HepG2 (cell line): ENCODE data around the gene SEC14L5. TPM values are rescaled to one million over a fixed set of nuclear protein-coding genes. Genes with fewer than 3 reads are reported as not detected.

Experiments
- CERS6 ChIP-seq: sonication (generic); formaldehyde crosslinking; IDR thresholded peaks from 2 replicates; pipeline ENCODE4 v1.5.0; 2020; ENCODE audit warnings: missing genetic modification reagents
- FOXK2 ChIP-seq: fragments of 450-650 bp; IDR thresholded peaks from 2 replicates; pipeline ENCODE4 v1.6.1; 2016
- MYPOP ChIP-seq: sonication (generic); formaldehyde crosslinking; IDR thresholded peaks from 2 replicates; pipeline ENCODE4 v1.8.1; 2023; ENCODE audit warnings: mild to moderate bottlenecking, moderate library complexity, missing genetic modification reagents
- NFIC ChIP-seq: IDR thresholded peaks from 2 replicates; pipeline ENCODE4 v1.6.1; 2012; ENCODE audit warnings: mild to moderate bottlenecking, low read length, inconsistent platforms
- NKX3-1 ChIP-seq: sonication (generic); formaldehyde crosslinking; IDR thresholded peaks from 2 replicates; pipeline ENCODE4 v1.5.0; 2020; ENCODE audit warnings: missing genetic modification reagents
- RBAK ChIP-seq: sonication (generic); formaldehyde crosslinking; IDR thresholded peaks from 2 replicates; pipeline ENCODE4 v1.5.1; 2020; ENCODE audit warnings: mild to moderate bottlenecking, missing genetic modification reagents
- RFX5 ChIP-seq: IDR thresholded peaks from 2 replicates; pipeline ENCODE4 v1.6.1; 2011; ENCODE audit warnings: low read depth, low read length, improper control_type of control experiment
- TEAD3 ChIP-seq: optimal IDR thresholded peaks from 2 replicates; pipeline ENCODE3; 2016; ENCODE audit warnings: borderline replicate concordance
- TSC22D2 ChIP-seq: sonication (generic); formaldehyde crosslinking; IDR thresholded peaks from 2 replicates; pipeline ENCODE4 v1.5.1; 2020; ENCODE audit warnings: missing genetic modification reagents, mild to moderate bottlenecking, borderline replicate concordance
- ZC3H4 ChIP-seq: sonication (generic); formaldehyde crosslinking; IDR thresholded peaks from 2 replicates; pipeline ENCODE4 v1.4.0; 2020; ENCODE audit warnings: missing genetic modification reagents, borderline replicate concordance
- ZNF672 ChIP-seq: sonication (generic); formaldehyde crosslinking; IDR thresholded peaks from 2 replicates; pipeline ENCODE4 v1.8.1; 2022; ENCODE audit warnings: missing genetic modification reagents
- ZNF772 ChIP-seq: sonication (generic); formaldehyde crosslinking; IDR thresholded peaks from 2 replicates; pipeline ENCODE4 v1.5.0; 2020; ENCODE audit warnings: mild to moderate bottlenecking, missing genetic modification reagents
- ZSCAN21 ChIP-seq: sonication (generic); formaldehyde crosslinking; IDR thresholded peaks from 2 replicates; pipeline ENCODE4 v1.8.0; 2022; ENCODE audit warnings: mild to moderate bottlenecking, missing genetic modification reagents, moderate library complexity, borderline replicate concordance
- ZSCAN5A ChIP-seq: sonication (generic); formaldehyde crosslinking; IDR thresholded peaks from 2 replicates; pipeline ENCODE4 v1.8.0; 2022; ENCODE audit warnings: mild to moderate bottlenecking, missing genetic modification reagents, borderline replicate concordance
- polyA plus RNA-seq, 8 experiments: library from polyadenylated mRNA; depleted of rRNA in 3 of 8; stranded (reverse) in 7 of 8; unstranded in 1 of 8; fragments of >200 nt; fragmentation: Illumina TruSeq in 4 of 8; extraction: Trizol in 4 of 8; gene quantifications; 2 replicates each; pipeline versions ENCODE4 v1.2.1 to v1.2.3, GENCODE V29; 2011 to 2016; ENCODE audit warnings: low read depth in 4 of 8, missing spikeins in 1 of 8, mixed read lengths in 1 of 8; ENCODE audit not compliant: insufficient read depth in 1 of 8
- total RNA-seq, 5 experiments: library from RNA; depleted of rRNA; stranded (reverse); fragments of >200 nt; fragmentation: Illumina TruSeq; extraction: Trizol; gene quantifications; 2 replicates each; pipeline ENCODE4 v1.2.3, GENCODE V29; 2016; ENCODE audit warnings: low read depth in 1 of 5
- TF ChIP-seq, protein P1 (sequence below): sonication (generic); formaldehyde crosslinking; IDR thresholded peaks from 2 replicates; pipeline ENCODE4 v1.4.0; 2020; ENCODE audit warnings: missing genetic modification reagents
- TF ChIP-seq, protein P2 (sequence below): sonication (generic); formaldehyde crosslinking; conservative IDR thresholded peaks from 2 replicates; pipeline ENCODE4 v1.4.0; 2020; ENCODE audit warnings: mild to moderate bottlenecking, missing genetic modification reagents, moderate library complexity

SEC14L5 gene
- total and polyA plus RNA-seq, 2 of the 13 experiments (the other 11 are each of a cell fraction or from before 2014, with no cell fraction given), result 0.40 to 0.42 TPM

DNA sequence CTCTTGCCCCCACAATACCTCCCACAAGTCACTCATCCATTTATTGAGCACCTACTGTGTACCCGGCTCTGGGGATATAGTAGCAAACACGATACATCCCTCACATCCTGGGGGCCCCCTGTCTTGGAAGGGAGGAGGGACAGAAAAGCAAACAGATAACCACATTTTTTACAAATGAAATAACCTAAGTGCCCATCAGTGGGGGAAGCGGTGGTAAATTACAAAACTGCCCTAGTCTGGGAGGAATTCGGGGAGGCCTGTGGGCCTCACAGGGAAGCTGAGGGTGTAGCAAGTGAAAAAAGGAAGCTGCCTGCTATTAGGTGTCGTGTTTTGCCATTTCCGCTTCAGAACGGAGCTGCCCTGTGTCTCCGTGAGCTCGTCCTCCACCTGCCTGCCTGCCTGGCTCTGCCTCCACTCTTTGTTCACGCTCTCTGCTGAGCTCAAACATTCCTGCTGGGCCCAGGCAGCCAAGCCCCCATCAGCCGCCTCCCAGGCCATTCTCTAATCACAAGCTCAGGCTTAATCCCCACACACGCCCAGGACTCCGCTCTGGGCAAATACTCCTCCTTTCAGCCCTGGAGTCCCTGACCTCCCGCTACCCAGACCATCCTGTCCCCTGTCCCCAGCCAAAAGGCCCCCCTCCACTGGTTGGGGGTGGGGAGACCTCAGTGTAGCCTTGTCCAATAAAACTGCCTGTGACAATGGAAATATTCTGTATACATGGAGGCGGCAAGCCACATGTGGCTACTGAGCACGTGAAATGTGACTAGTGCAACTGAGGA is 10.2 kb upstream of the SEC14L5 start (continued):
- TF ChIP-seq ZNF672 (CRISPR knock-in tag) (no peak), NKX3-1 (no peak), TEAD3 (CRISPR knock-in tag) (peak; percentile 91), MYPOP (CRISPR knock-in tag) (no peak), RFX5 (no peak), FOXK2 (no peak), RBAK (CRISPR knock-in tag) (no peak), NFIC (no peak), ZC3H4 (CRISPR knock-in tag) (no peak), CERS6 (CRISPR knock-in tag) (no peak), ZSCAN5A (CRISPR knock-in tag) (no peak), ZNF772 (0 out of 2 replicates have a peak, but pooled peaks have one; percentile 58), ZSCAN21 (0 out of 2 replicates have a peak, but pooled peaks have one; percentile 12), TSC22D2 (CRISPR knock-in tag) (no peak)
- TF ChIP-seq, protein P1, sequence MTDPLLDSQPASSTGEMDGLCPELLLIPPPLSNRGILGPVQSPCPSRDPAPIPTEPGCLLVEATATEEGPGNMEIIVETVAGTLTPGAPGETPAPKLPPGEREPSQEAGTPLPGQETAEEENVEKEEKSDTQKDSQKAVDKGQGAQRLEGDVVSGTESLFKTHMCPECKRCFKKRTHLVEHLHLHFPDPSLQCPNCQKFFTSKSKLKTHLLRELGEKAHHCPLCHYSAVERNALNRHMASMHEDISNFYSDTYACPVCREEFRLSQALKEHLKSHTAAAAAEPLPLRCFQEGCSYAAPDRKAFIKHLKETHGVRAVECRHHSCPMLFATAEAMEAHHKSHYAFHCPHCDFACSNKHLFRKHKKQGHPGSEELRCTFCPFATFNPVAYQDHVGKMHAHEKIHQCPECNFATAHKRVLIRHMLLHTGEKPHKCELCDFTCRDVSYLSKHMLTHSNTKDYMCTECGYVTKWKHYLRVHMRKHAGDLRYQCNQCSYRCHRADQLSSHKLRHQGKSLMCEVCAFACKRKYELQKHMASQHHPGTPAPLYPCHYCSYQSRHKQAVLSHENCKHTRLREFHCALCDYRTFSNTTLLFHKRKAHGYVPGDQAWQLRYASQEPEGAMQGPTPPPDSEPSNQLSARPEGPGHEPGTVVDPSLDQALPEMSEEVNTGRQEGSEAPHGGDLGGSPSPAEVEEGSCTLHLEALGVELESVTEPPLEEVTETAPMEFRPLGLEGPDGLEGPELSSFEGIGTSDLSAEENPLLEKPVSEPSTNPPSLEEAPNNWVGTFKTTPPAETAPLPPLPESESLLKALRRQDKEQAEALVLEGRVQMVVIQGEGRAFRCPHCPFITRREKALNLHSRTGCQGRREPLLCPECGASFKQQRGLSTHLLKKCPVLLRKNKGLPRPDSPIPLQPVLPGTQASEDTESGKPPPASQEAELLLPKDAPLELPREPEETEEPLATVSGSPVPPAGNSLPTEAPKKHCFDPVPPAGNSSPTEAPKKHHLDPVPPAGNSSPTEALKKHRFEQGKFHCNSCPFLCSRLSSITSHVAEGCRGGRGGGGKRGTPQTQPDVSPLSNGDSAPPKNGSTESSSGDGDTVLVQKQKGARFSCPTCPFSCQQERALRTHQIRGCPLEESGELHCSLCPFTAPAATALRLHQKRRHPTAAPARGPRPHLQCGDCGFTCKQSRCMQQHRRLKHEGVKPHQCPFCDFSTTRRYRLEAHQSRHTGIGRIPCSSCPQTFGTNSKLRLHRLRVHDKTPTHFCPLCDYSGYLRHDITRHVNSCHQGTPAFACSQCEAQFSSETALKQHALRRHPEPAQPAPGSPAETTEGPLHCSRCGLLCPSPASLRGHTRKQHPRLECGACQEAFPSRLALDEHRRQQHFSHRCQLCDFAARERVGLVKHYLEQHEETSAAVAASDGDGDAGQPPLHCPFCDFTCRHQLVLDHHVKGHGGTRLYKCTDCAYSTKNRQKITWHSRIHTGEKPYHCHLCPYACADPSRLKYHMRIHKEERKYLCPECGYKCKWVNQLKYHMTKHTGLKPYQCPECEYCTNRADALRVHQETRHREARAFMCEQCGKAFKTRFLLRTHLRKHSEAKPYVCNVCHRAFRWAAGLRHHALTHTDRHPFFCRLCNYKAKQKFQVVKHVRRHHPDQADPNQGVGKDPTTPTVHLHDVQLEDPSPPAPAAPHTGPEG (CRISPR knock-in tag), result no peak
- TF ChIP-seq, protein P2, sequence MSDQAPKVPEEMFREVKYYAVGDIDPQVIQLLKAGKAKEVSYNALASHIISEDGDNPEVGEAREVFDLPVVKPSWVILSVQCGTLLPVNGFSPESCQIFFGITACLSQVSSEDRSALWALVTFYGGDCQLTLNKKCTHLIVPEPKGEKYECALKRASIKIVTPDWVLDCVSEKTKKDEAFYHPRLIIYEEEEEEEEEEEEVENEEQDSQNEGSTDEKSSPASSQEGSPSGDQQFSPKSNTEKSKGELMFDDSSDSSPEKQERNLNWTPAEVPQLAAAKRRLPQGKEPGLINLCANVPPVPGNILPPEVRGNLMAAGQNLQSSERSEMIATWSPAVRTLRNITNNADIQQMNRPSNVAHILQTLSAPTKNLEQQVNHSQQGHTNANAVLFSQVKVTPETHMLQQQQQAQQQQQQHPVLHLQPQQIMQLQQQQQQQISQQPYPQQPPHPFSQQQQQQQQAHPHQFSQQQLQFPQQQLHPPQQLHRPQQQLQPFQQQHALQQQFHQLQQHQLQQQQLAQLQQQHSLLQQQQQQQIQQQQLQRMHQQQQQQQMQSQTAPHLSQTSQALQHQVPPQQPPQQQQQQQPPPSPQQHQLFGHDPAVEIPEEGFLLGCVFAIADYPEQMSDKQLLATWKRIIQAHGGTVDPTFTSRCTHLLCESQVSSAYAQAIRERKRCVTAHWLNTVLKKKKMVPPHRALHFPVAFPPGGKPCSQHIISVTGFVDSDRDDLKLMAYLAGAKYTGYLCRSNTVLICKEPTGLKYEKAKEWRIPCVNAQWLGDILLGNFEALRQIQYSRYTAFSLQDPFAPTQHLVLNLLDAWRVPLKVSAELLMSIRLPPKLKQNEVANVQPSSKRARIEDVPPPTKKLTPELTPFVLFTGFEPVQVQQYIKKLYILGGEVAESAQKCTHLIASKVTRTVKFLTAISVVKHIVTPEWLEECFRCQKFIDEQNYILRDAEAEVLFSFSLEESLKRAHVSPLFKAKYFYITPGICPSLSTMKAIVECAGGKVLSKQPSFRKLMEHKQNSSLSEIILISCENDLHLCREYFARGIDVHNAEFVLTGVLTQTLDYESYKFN, result peak; percentile 73
